Measurements from ENCODE around the gene COG5. TPM values are rescaled to one million over a fixed set of nuclear protein-coding genes. Genes with fewer than 3 reads are reported as not detected.
A peak's percentile ranks its signal among the peaks of the same experiment; 100 is the strongest.

The COG5 gene
- total and polyA plus RNA-seq, 2 of the 4 experiments (the other 2 are of a cell fraction), result 18.5 to 27.4 TPM

DNA sequence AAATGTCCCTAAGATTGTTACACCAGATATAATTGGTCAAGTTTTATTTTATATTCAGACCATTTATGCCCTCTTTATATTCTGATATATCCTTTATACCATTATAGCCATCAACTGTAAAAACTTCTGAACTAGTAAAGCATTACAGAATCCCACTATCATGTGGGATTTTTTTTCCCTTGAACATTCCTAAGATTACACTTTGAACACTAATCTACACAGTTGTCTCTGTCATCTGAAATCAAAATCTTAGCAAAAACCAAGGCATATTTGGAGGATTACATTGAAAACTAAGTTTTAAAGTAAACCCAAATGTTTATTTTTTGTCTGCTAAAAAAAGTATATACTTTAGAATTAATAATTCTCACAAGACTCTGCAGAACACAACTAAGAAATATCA is 210.0 kb downstream of the COG5 start:
- Histone ChIP-seq H3K23ac (ENCODE audit: low read depth, low read length) (no peak overlapping the region), H3K4me3 (ENCODE audit: insufficient read depth, low read depth, low read length) (no peak overlapping the region), H3K27me3 (ENCODE audit: control insufficient read depth, insufficient read depth, low read length) (no peaks in the 10 kb centered on the region), H3K4ac (ENCODE audit: low read depth, low read length) (no peak overlapping the region), H3K14ac (replicated peaks; ENCODE audit: low read depth, low read length) (no peak overlapping the region), H2BK15ac (ENCODE audit: low read depth, low read length) (no peak overlapping the region), H3K4me1 (ENCODE audit: control insufficient read depth, insufficient read depth, low read length) (peaks cover 5% of the 10 kb centered on the region; the same call in 1 of the 2 replicates), H2AK5ac (ENCODE audit: low read depth, low read length) (no peak overlapping the region), H2AFZ (replicated peaks; ENCODE audit: low read length, poor library complexity) (no peak overlapping the region), H3K9me1 (ENCODE audit: insufficient read depth, low read length) (no peaks in the 10 kb centered on the region), H3K4me2 (ENCODE audit: low read depth, low read length) (no peak overlapping the region), H4K91ac (ENCODE audit: insufficient read depth, low read depth, low read length) (no peak overlapping the region), H2BK20ac (ENCODE audit: low read depth, low read length) (no peak overlapping the region), H3K36me3 (ENCODE audit: control insufficient read depth, insufficient read depth, low read length) (no peaks in the 10 kb centered on the region; the same call in 1 of the 2 replicates), H4K20me1 (ENCODE audit: insufficient read depth, low read length) (no peaks in the 10 kb centered on the region), H4K8ac (ENCODE audit: low read depth in 2 of 2, low read length in 2 of 2) (no peak overlapping the region), H2AK9ac (replicated peaks; ENCODE audit: low read depth, low read length, poor library complexity) (no peak overlapping the region), H2BK120ac (ENCODE audit: low read depth, low read length) (no peak overlapping the region), H3K9me3 (ENCODE audit: control insufficient read depth, insufficient read depth, low read length) (no peaks in the 10 kb centered on the region), H2BK5ac (ENCODE audit: low read depth, low read length, poor library complexity, severe bottlenecking) (peak overlapping the region; percentile 45), H3K27ac (ENCODE audit: insufficient read depth, low read length) (no peak overlapping the region), H3K79me1 (ENCODE audit: low read depth in 1 of 2, low read length in 2 of 2) (peaks cover 0 to 7% of the 10 kb centered on the region in 2 experiments; a peak in 3 of 4 replicates), H3K9ac (ENCODE audit: low read depth, low read length) (no peak overlapping the region), H3K56ac (ENCODE audit: extremely low read depth, insufficient read depth, low read length) (no peak overlapping the region), H3K18ac (ENCODE audit: low read depth, low read length) (no peak overlapping the region), H4K5ac (ENCODE audit: low read depth, low read length) (no peak overlapping the region)
- dilution Hi-C loops (cut with HindIII; ENCODE audit: low sequenced_read_pairs, unreplicated experiment), result no loop called here
- intact Hi-C loops (cut with micrococcal nuclease), result no loop called here
- in situ Hi-C loops (cut with MboI; ENCODE audit: low sequenced_read_pairs), result no loop called here
- DNase-seq, result peak; percentile 79
- ChIA-PET POLR2A (ENCODE audit: unreplicated experiment) (no interaction called here), CTCF (no interaction called here)
- TF ChIP-seq RFX5 (IDR thresholded peaks at IDR 0.05; ENCODE audit: low read depth, low read length), result no peak
- TF ChIP-seq SMC3 (IDR thresholded peaks at IDR 0.05; ENCODE audit: low read depth, low read length), result no peak
- ATAC-seq (ENCODE audit: low read depth), result peak; percentile 87
- no TSS peak for BruUV-seq (replicated peaks)

Measured in IMR-90 (cell line).